ENCODE data around the gene GLRA3.

- TF ChIP-seq, protein P1, sequence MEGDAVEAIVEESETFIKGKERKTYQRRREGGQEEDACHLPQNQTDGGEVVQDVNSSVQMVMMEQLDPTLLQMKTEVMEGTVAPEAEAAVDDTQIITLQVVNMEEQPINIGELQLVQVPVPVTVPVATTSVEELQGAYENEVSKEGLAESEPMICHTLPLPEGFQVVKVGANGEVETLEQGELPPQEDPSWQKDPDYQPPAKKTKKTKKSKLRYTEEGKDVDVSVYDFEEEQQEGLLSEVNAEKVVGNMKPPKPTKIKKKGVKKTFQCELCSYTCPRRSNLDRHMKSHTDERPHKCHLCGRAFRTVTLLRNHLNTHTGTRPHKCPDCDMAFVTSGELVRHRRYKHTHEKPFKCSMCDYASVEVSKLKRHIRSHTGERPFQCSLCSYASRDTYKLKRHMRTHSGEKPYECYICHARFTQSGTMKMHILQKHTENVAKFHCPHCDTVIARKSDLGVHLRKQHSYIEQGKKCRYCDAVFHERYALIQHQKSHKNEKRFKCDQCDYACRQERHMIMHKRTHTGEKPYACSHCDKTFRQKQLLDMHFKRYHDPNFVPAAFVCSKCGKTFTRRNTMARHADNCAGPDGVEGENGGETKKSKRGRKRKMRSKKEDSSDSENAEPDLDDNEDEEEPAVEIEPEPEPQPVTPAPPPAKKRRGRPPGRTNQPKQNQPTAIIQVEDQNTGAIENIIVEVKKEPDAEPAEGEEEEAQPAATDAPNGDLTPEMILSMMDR (IDR thresholded peaks at IDR 0.05), result no peak
- TF ChIP-seq EP300 (IDR thresholded peaks at IDR 0.05) (no peak), POLR2A (IDR thresholded peaks at IDR 0.05) (no peak), POLR2AphosphoS5 (IDR thresholded peaks at IDR 0.05) (no peak)
Measured at GRCh38 chr4:174672276-174672675, 156.8 kb downstream of the GLRA3 start.
